ENCODE measurements around the gene SLC25A38. TPM values are rescaled to one million over a fixed set of nuclear protein-coding genes. Genes with fewer than 3 reads are reported as not detected.

SLC25A38 gene
- total RNA-seq, 1 experiment from 2014 or later, result 48.2 TPM

DNA sequence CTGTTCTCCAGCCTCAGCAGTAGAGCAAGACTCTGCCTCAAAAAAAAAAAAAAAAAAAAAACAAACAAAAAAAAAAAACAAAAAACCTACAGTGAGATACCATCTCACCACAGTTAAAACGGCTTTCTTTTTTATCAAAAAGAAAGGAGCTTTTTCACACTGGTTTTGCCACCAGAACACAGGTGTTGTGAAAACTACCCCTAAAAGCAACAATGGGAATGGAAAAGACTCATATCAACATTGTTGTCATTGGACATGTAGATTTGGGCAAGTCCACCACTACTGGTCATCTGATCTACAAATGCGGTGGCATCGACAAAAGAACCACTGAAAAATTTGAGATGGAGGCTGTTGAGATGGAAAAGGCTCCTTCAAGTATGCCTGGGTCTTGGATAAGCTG lies 24.8 kb upstream of the SLC25A38 start:
- no peak overlapping the region for H3K18ac ChIP-seq (ENCODE audit: insufficient read length, low read depth, low read length)
- Mint-ChIP-seq H3K4me3 (no peak overlapping the region), H3K4me1 (no peaks in the 10 kb centered on the region), H3K27me3 (ENCODE audit: low read depth) (peaks cover 1% of the 10 kb centered on the region; the same call in 1 of the 2 replicates), H3K9me3 (no peaks in the 10 kb centered on the region; a peak in 1 of 5 replicates), H3K36me3 (ENCODE audit: insufficient read depth in 1 of 3, low read depth in 3 of 3) (no peaks in the 10 kb centered on the region), H3K27ac (no peak overlapping the region)
- no peak for DNase-seq
- H4K8ac ChIP-seq (replicated peaks; ENCODE audit: insufficient read length, low read depth, low read length), result no peak overlapping the region
- no peak overlapping the region for H2BK15ac ChIP-seq (ENCODE audit: low read depth, low read length)
- H2BK12ac ChIP-seq (ENCODE audit: insufficient read length, low read depth, low read length), result no peak overlapping the region
- H2BK20ac ChIP-seq (ENCODE audit: low read depth, low read length, poor library complexity, severe bottlenecking), result no peak overlapping the region
- no CpG with 5 or more reads among the region's 3 CpGs for WGBS (ENCODE audit: extremely low coverage, insufficient read length, low lambda C conversion rate)
- no peak overlapping the region for H2BK5ac ChIP-seq (ENCODE audit: insufficient read length, low read length)
- H3K79me2 ChIP-seq (ENCODE audit: insufficient read depth, low read length), result no peaks in the 10 kb centered on the region
- no peak overlapping the region for H2AK5ac ChIP-seq (ENCODE audit: insufficient read length, low read length)
- no peak overlapping the region for H3K23ac ChIP-seq (ENCODE audit: insufficient read length, low read depth, low read length)
- H3K4ac ChIP-seq (ENCODE audit: low read depth, low read length), result no peak overlapping the region
- no peaks in the 10 kb centered on the region for H3K23me2 ChIP-seq (ENCODE audit: insufficient read length, low read depth, low read length, poor library complexity, severe bottlenecking)
- H3K9me3 ChIP-seq (ENCODE audit: control insufficient read depth, low read depth, low read length), result no peaks in the 10 kb centered on the region
- no peak overlapping the region for H3K14ac ChIP-seq (ENCODE audit: insufficient read depth, low read length)
- no peak overlapping the region for H4K91ac ChIP-seq (ENCODE audit: insufficient read length, low read depth, low read length)
- TF ChIP-seq, protein P1, sequence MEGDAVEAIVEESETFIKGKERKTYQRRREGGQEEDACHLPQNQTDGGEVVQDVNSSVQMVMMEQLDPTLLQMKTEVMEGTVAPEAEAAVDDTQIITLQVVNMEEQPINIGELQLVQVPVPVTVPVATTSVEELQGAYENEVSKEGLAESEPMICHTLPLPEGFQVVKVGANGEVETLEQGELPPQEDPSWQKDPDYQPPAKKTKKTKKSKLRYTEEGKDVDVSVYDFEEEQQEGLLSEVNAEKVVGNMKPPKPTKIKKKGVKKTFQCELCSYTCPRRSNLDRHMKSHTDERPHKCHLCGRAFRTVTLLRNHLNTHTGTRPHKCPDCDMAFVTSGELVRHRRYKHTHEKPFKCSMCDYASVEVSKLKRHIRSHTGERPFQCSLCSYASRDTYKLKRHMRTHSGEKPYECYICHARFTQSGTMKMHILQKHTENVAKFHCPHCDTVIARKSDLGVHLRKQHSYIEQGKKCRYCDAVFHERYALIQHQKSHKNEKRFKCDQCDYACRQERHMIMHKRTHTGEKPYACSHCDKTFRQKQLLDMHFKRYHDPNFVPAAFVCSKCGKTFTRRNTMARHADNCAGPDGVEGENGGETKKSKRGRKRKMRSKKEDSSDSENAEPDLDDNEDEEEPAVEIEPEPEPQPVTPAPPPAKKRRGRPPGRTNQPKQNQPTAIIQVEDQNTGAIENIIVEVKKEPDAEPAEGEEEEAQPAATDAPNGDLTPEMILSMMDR (conservative IDR thresholded peaks at IDR 0.05), result no peak
- no peak overlapping the region for H2BK120ac ChIP-seq (ENCODE audit: low read depth, low read length, poor library complexity, severe bottlenecking)
- no peak overlapping the region for H3K27ac ChIP-seq (ENCODE audit: insufficient read length, low read depth, low read length)
- H2AFZ ChIP-seq (ENCODE audit: low read length), result no peak overlapping the region
- H3K79me1 ChIP-seq (ENCODE audit: insufficient read depth, low read depth, low read length, poor library complexity, severe bottlenecking), result no peaks in the 10 kb centered on the region
- H4K5ac ChIP-seq (ENCODE audit: insufficient read length, low read depth, low read length), result no peak overlapping the region
- no peak overlapping the region for H3K56ac ChIP-seq (ENCODE audit: insufficient read length, low read depth, low read length)
- H3K4me1 ChIP-seq (ENCODE audit: insufficient read depth, low read length), result no peaks in the 10 kb centered on the region
- no peak overlapping the region for H3K4me2 ChIP-seq (ENCODE audit: insufficient read depth, insufficient read length, low read length)
- no peak overlapping the region for H3T11ph ChIP-seq (ENCODE audit: low read length)
- H3K9ac ChIP-seq (ENCODE audit: extremely low read depth, insufficient read length, low read length), result no peak overlapping the region
- no peaks in the 10 kb centered on the region for H4K20me1 ChIP-seq (ENCODE audit: control insufficient read depth, insufficient read depth, insufficient read length)
- no peaks in the 10 kb centered on the region for H3K27me3 ChIP-seq (ENCODE audit: insufficient read depth, low read length)

All from H9 (cell line).